HG02884 (cell line): ENCODE measurements around the gene MPZL3.

Source experiments
- ATAC-seq: cut with Tn5 transposase; IDR thresholded peaks from one replicate; pipeline ENCODE4 v1.9.1; 2021; ENCODE audit warnings: mild to moderate bottlenecking, moderate library complexity; ENCODE audit not compliant: unreplicated experiment

The MPZL3 gene

GRCh38 chr11:118233377-118233776 is 18.8 kb downstream of the MPZL3 start:
- ATAC-seq, result no peak

- no peak for ATAC-seq
Measured at GRCh38 chr11:118232659-118233058, 19.5 kb downstream of the MPZL3 start.

GRCh38 chr11:118231461-118231860 is 20.7 kb downstream of the MPZL3 start:
- no peak for ATAC-seq

- ATAC-seq, result no peak
Measured at GRCh38 chr11:118230088-118230487, 22.1 kb downstream of the MPZL3 start.

- ATAC-seq, result no peak
Measured at GRCh38 chr11:118229274-118229847, 22.8 kb downstream of the MPZL3 start.

- ATAC-seq, result no peak
Measured at GRCh38 chr11:118227865-118228785, 24.0 kb downstream of the MPZL3 start.

- no peak for ATAC-seq
Measured at GRCh38 chr11:118226781-118227180, 25.4 kb downstream of the MPZL3 start.

- ATAC-seq, result no peak
Measured at GRCh38 chr11:118226296-118226695, 25.9 kb downstream of the MPZL3 start.

GRCh38 chr11:118224511-118225188 is 27.5 kb downstream of the MPZL3 start, which contains the start of gene JAML:
Gene JAML (minus strand): TSS chr11:118225011. CDS start chr11:118214866, 10,145 bp downstream.
- ATAC-seq, result no peak

- no peak for ATAC-seq
Measured at GRCh38 chr11:118223992-118224391, 28.2 kb downstream of the MPZL3 start.

GRCh38 chr11:118223570-118223969 is 28.6 kb downstream of the MPZL3 start:
- ATAC-seq, result no peak

GRCh38 chr11:118222437-118222836 is 29.7 kb downstream of the MPZL3 start:
- no peak for ATAC-seq

- no peak for ATAC-seq
Measured at GRCh38 chr11:118221419-118221818, 30.7 kb downstream of the MPZL3 start.

GRCh38 chr11:118219732-118220131 is 32.4 kb downstream of the MPZL3 start:
- no peak for ATAC-seq

- no peak for ATAC-seq
Measured at GRCh38 chr11:118219244-118219643, 32.9 kb downstream of the MPZL3 start.

GRCh38 chr11:118217575-118217974 is 34.6 kb downstream of the MPZL3 start:
- ATAC-seq, result no peak

GRCh38 chr11:118216621-118217481 is 35.3 kb downstream of the MPZL3 start:
- no peak for ATAC-seq

GRCh38 chr11:118215765-118216164 is 36.4 kb downstream of the MPZL3 start:
- no peak for ATAC-seq

- ATAC-seq, result no peak
Measured at GRCh38 chr11:118215262-118215661, 36.9 kb downstream of the MPZL3 start.

GRCh38 chr11:118214210-118214914 is 37.8 kb downstream of the MPZL3 start:
- no peak for ATAC-seq
